Testis (tissue), 2 donors: ENCODE measurements around the gene SLX9.

ENCODE experiments used
- POLR2A ChIP-seq: fragments of 450-650 bp; IDR thresholded peaks from one replicate; pipeline ENCODE4 v1.6.1; 2017; ENCODE audit warnings: antibody characterized with exemption, mild to moderate bottlenecking, moderate library complexity
- TF ChIP-seq, protein P1 (sequence below), 3 experiments: fragments of 450-650 bp in 2 of 3; fragments of 200-600 bp in 1 of 3; sonication (generic) in 1 of 3; IDR thresholded peaks; one replicate each; pipeline ENCODE4 v1.5.1; 2016 to 2019; ENCODE audit warnings: antibody characterized with exemption in 3 of 3, mild to moderate bottlenecking in 2 of 3, moderate library complexity in 1 of 3

DNA sequence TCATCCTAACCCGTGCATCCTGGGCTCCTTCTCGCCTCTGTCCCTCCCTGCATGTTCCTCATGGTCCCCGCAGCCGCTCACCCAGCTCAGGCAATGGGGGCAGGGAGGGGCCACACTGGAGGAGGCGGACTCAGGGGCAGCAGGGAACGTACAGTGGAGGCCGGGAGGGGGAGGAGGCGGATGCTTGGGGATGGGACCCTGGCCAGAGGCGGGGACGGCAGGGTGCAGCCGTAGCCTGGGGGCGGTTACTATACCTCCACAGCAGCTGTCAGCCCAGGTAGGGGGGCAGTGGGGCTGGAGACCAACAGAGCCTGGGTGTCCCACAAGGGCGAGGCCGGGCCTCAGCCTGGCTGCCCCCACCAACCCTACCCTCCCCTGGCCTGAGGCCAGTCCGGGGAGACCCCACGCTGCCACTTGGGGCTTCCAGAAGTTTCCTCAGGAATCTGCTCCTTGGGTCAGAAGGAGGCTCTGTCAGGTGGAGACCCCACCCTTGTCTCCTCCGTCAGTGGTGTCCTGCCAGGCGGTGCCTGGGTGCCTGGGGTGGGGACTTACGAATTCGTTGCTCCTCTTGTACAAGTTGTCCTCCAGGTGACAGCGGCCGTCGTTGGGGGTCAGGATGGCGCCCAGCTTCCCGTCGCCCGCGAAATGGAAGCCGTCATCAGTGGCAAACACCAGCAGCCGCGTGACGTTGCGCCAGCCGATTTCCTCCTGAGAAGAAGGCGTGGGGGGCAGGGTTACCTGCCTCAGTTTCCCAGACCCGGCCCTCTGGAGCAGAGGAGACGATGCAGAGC is 39.9 kb upstream of the SLX9 start:
- TF ChIP-seq, protein P1, sequence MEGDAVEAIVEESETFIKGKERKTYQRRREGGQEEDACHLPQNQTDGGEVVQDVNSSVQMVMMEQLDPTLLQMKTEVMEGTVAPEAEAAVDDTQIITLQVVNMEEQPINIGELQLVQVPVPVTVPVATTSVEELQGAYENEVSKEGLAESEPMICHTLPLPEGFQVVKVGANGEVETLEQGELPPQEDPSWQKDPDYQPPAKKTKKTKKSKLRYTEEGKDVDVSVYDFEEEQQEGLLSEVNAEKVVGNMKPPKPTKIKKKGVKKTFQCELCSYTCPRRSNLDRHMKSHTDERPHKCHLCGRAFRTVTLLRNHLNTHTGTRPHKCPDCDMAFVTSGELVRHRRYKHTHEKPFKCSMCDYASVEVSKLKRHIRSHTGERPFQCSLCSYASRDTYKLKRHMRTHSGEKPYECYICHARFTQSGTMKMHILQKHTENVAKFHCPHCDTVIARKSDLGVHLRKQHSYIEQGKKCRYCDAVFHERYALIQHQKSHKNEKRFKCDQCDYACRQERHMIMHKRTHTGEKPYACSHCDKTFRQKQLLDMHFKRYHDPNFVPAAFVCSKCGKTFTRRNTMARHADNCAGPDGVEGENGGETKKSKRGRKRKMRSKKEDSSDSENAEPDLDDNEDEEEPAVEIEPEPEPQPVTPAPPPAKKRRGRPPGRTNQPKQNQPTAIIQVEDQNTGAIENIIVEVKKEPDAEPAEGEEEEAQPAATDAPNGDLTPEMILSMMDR (IDR thresholded peaks at IDR 0.05) = no peak
- TF ChIP-seq POLR2A = no peak
